ENCODE results near the gene ITGA7. TPM values are rescaled to one million over a fixed set of nuclear protein-coding genes. Genes with fewer than 3 reads are reported as not detected.

Gene ITGA7
- total RNA-seq, 4 donors from 2014 or later: 6.8 to 167 (median 29.4) TPM

DNA sequence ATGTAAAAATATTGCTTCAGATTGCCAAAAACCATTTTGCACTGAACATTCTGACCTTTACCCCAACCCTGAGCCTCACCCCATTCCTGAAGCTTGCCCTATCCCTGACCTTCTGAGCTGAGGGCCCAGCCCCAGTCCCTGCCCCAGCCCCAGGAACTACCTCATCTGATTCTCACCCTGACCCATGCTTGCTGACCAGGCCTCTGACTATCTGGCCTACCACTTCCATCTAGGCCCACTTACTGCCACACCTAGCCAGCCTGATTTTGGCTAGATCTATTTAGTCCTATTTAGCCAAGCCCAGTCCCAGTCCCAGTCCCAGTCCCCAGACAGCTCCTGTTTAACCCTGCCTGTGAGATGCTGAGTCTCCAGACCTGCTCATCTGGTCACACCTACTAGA is 37.4 kb downstream of the ITGA7 start:
- no peak for DNase-seq
- H3K9me3 ChIP-seq: no peaks in the 10 kb centered on the region
- intact Hi-C loops (cut with DNase I; ENCODE audit: low total_unique reads): no loop called here
- H3K27me3 ChIP-seq: no peaks in the 10 kb centered on the region
- TF ChIP-seq POLR2A (IDR thresholded peaks at IDR 0.05): no peak
- TF ChIP-seq, protein P1, sequence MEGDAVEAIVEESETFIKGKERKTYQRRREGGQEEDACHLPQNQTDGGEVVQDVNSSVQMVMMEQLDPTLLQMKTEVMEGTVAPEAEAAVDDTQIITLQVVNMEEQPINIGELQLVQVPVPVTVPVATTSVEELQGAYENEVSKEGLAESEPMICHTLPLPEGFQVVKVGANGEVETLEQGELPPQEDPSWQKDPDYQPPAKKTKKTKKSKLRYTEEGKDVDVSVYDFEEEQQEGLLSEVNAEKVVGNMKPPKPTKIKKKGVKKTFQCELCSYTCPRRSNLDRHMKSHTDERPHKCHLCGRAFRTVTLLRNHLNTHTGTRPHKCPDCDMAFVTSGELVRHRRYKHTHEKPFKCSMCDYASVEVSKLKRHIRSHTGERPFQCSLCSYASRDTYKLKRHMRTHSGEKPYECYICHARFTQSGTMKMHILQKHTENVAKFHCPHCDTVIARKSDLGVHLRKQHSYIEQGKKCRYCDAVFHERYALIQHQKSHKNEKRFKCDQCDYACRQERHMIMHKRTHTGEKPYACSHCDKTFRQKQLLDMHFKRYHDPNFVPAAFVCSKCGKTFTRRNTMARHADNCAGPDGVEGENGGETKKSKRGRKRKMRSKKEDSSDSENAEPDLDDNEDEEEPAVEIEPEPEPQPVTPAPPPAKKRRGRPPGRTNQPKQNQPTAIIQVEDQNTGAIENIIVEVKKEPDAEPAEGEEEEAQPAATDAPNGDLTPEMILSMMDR (IDR thresholded peaks at IDR 0.05): no peak
- H3K36me3 ChIP-seq: no peaks in the 10 kb centered on the region
- no peaks in the 10 kb centered on the region for H3K4me1 ChIP-seq
- H3K4me3 ChIP-seq: no peak overlapping the region
- no peak overlapping the region for H3K27ac ChIP-seq

DNA sequence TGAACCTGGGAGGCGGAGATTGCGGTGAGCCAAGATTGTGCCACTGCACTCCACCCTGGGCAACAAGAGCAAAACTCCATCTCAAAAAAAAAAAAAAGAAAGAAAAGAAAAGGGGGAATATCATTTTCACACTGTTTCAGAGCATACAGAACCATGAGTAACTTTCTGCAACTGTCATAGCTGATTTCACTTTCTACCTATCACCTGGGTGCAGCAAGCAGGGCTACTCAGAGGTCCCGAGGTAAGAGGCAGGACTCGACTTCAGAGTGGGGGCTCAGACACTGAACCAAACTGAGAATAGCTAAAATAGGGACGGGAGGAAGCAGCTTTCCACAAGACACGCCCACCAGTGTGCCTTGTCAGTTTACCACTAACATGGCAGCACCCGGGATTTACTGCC is 41.2 kb downstream of the ITGA7 start:
- no peak for TF ChIP-seq POLR2A (IDR thresholded peaks at IDR 0.05)
- TF ChIP-seq, protein P1 (IDR thresholded peaks at IDR 0.05): no peak
- no peak for DNase-seq
- Histone ChIP-seq H3K36me3 (no peaks in the 10 kb centered on the region), H3K27me3 (no peaks in the 10 kb centered on the region), H3K9me3 (no peaks in the 10 kb centered on the region), H3K4me1 (no peaks in the 10 kb centered on the region), H3K4me3 (no peak overlapping the region), H3K27ac (no peak overlapping the region)
- intact Hi-C loops (cut with DNase I; ENCODE audit: low total_unique reads): no loop called here

DNA sequence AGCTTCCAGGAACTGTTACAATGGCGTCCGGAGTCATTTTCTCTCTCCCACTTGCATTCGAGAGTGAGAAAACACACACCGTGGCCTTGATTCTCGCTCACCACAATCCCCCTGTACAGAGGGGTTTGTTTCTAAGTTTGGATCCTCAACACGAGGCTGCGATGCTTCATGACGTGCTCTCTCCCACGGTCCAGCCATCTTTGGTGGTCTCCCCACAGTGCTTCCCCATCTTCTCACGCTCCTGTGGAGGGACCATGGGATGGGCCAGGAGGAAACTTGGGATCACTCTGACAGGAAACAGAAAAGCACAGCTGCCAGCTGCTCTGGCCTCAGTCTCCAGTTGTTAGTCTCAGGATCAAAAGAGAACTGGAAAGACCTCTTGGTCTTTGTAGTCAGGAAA is 42.9 kb downstream of the ITGA7 start:
- Histone ChIP-seq H3K27me3 (no peaks in the 10 kb centered on the region), H3K27ac (no peak overlapping the region), H3K4me1 (no peaks in the 10 kb centered on the region), H3K4me3 (no peak overlapping the region), H3K9me3 (no peaks in the 10 kb centered on the region), H3K36me3 (no peaks in the 10 kb centered on the region)
- intact Hi-C loops (cut with DNase I; ENCODE audit: low total_unique reads): no loop called here
- no peak for TF ChIP-seq POLR2A (IDR thresholded peaks at IDR 0.05)
- TF ChIP-seq, protein P1 (IDR thresholded peaks at IDR 0.05): no peak
- DNase-seq: no peak

DNA sequence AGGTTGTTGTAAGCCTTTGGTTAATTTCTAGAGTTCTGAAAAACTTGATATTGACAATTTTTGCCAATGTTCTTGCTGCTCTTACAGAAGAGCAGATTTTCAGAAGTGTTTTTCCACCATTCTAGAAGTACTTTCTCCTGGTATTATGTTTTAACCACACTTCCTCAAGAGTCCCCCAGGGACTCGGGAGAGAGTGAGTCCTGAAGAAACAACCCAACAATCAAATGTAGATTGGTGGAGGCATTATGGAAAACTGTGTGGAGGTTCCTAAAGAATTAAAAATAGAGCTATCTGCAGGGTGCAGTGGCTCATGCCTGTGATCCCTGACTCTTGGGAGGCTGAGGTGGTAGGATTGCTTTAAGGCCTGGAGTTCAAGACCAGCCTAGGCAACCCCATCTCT is 44.3 kb downstream of the ITGA7 start:
- TF ChIP-seq, protein P1 (IDR thresholded peaks at IDR 0.05): no peak
- TF ChIP-seq POLR2A (IDR thresholded peaks at IDR 0.05): no peak
- DNase-seq: no peak
- H3K36me3 ChIP-seq: no peaks in the 10 kb centered on the region
- intact Hi-C loops (cut with DNase I; ENCODE audit: low total_unique reads): no loop called here
- H3K9me3 ChIP-seq: no peaks in the 10 kb centered on the region
- H3K4me1 ChIP-seq: no peaks in the 10 kb centered on the region
- no peak overlapping the region for H3K27ac ChIP-seq
- H3K4me3 ChIP-seq: no peak overlapping the region
- H3K27me3 ChIP-seq: no peaks in the 10 kb centered on the region

DNA sequence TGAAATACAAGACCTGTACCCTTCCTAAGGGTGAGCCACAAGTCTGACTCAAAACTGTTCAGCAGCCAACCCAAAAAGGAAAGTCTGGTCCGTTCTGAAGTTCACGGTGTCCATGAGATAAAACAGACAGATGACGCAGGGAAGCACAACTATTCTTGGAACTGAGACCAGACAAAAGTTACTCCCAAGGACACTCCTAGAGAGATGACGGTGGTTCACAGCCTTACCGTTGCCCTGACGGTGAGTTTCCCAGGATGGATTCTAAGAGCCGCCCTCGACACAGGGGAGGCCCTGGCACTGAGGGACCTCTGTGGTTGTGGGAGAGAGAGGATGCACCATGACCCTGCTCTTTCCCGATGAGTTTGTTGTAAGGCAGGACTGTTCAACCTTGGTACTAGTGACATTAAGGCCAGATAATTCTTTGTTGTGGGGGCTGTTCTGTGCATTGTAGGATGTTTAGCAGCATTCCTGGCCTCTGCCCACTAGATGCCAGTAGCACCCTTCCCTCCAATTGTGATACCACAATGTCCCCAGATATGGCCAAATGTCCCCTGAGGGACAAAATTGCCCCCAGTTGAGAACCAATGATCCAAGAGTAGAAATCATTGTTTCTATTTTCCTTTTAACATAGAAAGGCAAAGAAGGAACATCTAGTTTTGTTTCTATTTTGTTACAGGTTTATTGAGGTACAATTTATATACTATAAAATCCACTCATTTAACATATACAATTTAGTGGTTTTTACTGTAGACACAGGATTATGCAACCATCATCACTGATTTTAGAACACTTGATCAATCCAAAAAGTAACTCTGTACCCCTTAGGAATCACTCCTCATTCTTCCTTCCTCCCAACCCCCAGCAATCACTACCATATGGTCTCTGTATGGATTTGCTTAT is 48.0 kb downstream of the ITGA7 start:
- intact Hi-C loops (cut with DNase I; ENCODE audit: low total_unique reads): no loop called here
- DNase-seq: peak in 1 of 2 donors; percentile 22
- Histone ChIP-seq H3K9me3 (no peaks in the 10 kb centered on the region), H3K27ac (peak overlapping the region; percentile 37 to 55), H3K4me1 (no peaks in the 10 kb centered on the region), H3K27me3 (no peaks in the 10 kb centered on the region), H3K36me3 (no peaks in the 10 kb centered on the region), H3K4me3 (no peak overlapping the region)
- TF ChIP-seq, protein P1 (IDR thresholded peaks at IDR 0.05): peak in 3 of 4 experiments; percentile 25 to 48 (median 42)
- TF ChIP-seq POLR2A (IDR thresholded peaks at IDR 0.05): no peak
